NCI-H2227 (cell line): ENCODE results near the gene KRTAP2-3.
"Not testable (repeated sequence)": the region's sequence is repeated elsewhere in the genome, so short reads cannot be mapped to it uniquely, and the experiment has no call there.

Experiments
- DNase-seq: peaks from one replicate; lab custom pipeline; 2025; ENCODE audit not compliant: unreplicated experiment; lab: John Stamatoyannopoulos, UW

The KRTAP2-3 gene

DNA sequence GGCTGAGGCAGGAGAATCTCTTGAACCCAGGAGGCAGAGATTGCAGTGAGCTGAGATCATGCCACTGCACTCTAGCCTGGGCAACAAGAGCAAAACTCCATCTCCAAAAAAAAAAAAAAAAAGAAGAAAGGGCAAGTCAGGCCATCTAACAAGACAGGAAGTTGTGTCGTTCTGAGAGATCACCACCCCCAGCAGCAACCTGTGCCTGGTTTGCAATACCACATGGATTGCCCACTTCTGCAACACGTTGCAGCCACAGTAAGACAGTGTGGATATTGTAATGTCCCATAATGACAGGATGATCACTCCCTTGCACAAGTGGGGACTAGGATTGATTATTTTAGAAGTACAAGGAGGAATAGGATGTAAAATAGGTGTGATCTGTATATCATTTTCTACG, 9.1 kb upstream of the KRTAP2-3 start:
- no peak for DNase-seq

- no peak for DNase-seq
Measured at GRCh38 chr17:41067281-41067680, 7.4 kb upstream of the KRTAP2-3 start.

DNA sequence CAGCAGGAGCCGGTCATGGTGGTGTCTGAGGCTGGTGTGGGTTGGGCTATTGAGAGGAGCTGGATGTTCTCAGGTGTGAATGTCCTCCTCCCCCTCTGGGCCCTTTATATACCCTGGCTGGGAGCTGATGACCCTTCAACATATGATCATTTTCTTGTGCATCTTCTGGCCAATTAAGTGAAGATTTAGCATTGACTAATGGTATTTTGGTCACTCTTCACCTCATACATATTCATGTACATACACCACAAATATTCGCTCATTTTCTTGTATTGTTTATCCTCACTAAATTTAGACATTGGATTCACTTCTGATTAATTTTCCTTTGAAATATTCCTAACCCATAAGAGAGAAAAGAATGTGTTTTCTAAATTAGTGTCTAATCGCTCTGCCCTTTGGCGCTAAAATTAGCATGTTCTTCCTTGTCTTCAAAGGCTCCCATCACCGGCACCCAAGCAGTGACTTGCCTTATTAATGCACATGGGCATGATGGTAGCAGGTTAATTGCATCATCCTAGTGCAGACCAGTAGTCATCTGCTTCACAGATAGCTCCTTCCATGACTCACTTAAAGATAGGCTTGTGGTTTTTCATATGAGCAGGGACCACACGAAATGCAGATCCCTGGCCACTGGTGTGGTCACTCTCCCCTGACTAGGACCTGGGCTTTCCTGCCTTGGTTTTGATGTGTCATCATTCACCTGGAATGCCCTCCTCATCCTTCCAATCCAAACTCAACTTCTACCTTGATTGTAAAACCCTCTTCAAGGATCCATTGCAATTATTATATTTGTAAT, 6.1 kb upstream of the KRTAP2-3 start, which contains the start of gene KRTAP2-4:
Gene KRTAP2-4, minus strand, starts transcription at position 51 of the 796 bp plus-strand sequence. Its CDS starts 34 bp downstream, at position 17.
- DNase-seq: no peak

DNA sequence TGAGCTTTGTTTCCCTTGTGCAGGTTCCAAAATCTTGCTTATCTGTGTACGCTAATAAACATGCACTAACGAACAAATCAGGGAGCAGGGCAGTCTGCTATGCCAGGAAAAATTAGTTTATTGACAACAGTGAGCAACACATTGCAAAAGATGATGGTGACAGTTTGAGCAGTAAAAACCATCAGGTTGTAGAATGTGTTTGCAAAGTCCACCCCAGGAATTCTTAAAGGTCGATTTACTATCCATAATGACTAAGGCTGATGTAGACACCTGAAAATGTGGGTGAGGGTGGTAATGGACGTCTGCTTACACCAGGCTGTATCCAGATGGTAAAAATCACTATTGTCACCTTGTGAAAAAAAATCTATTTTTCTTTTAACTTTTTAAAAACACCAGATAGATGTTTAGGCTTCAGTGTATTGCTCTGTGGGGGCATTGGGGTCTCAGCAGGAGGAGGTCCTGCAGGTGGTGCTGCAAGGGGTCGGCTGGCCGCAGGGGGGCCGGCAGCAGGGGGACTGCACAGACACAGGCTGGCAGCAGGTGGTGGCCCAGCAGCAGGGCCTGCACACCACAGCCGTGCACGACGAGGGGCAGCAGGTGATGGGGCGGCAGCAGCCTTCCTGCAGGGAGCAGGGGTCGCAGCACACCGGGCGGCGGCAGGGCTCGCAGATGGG, 5.2 kb upstream of the KRTAP2-3 start:
- DNase-seq: not testable (repeated sequence)

DNA sequence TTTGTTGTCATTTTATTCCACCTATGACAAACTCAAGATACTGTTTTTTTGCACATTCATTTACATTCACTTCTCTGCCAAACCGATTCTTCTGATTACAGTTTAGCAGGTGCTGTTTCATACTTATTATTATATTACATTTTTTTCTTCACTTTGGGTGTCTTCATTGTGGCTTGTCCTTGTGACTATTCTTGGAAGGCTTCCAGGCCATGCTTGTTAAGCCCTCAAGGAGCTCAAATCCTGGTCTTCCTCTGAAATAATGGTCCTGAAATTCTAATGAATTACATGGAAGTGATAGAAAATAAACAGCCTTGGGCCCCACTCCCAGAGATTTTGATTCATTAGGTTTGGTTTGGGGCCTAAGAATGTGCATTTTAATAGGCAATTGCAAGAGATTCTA, 4.4 kb upstream of the KRTAP2-3 start:
- no peak for DNase-seq

GRCh38 chr17:41063449-41063848, 3.5 kb upstream of the KRTAP2-3 start:
- DNase-seq: no peak

DNA sequence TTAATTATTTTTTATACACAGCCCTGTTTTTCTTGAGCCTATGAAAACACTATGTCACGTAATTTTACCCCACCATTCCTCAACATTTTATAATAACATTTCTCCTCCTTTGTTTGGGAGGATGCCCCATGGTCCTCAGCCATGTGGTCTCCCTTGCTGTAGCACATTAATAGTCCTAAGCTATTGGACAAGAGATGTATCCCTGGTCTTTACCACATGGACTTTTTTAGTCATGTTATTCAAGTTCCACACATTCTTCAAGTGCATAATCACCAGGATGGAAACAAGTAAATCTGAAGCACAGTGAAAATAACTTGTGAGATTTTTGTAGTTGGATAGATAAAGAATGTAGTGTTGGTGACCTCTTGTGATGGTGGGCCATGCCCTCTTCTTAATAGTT, 2.0 kb upstream of the KRTAP2-3 start:
- DNase-seq: no peak

GRCh38 chr17:41059276-41060051, 450 bp downstream of the KRTAP2-3 start:
- not testable (repeated sequence) for DNase-seq

DNA sequence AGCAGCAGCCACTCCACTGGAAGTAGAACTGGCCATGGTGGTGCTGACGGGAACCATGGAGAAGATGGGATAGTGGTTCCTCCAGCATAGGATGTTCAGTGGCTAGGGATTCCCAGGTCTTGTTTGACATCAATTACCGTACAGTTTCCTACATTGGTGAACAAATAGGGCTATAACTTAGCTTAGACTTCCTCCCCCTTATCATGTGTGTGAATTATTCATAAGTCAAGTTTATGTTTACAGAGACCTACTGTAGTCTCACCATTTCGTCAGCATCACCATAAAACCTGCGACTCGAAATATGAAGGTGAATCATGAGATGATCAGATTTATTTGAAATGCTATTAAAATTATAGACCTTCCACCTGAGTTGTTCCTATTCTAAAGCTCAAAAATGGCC, 1.2 kb downstream of the KRTAP2-3 start:
- DNase-seq: no peak

DNA sequence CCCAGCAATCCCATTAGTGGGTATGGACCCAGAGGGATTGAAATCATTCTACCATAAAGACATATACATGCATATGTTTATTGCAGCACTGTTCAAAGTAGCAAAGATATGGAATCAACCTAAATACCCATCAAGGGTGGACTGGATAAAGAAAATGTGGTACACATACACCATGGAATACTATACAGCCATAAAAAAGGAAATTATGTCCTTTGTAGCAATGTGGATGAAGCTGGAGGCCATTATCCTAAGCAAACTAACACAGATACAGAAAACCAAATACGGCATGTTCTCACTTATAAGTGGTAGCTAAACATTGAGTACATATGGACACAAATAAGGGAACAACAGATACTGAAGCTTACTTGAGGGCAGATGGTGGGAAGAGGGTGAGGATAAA, 2.4 kb downstream of the KRTAP2-3 start:
- DNase-seq: no peak

DNA sequence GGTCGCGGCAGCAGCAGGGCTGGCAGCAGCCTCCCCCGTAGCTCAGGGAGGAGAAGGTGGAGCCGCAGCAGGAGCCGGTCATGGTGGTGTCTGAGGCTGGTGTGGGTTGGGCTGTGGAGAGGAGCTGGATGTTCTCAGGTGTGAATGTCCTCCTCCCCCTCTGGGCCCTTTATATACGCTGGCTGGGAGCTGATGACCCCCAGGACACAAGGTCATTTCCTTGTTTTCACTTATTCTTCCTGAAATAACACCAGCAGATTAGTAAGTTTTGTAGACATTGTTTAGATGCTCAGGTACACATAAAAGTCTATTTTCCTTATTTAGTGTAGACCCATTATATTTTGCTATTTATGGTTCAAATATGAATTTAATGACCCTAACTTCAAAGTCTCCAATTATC, 4.8 kb downstream of the KRTAP2-3 start, which contains the start of gene KRTAP2-2:
Gene KRTAP2-2, minus strand, starts transcription at position 101 of the 400 bp plus-strand sequence. Its CDS starts 19 bp downstream, at position 82.
- DNase-seq: not testable (repeated sequence)

GRCh38 chr17:41054556-41054955, 5.4 kb downstream of the KRTAP2-3 start:
- DNase-seq: not testable (repeated sequence)

DNA sequence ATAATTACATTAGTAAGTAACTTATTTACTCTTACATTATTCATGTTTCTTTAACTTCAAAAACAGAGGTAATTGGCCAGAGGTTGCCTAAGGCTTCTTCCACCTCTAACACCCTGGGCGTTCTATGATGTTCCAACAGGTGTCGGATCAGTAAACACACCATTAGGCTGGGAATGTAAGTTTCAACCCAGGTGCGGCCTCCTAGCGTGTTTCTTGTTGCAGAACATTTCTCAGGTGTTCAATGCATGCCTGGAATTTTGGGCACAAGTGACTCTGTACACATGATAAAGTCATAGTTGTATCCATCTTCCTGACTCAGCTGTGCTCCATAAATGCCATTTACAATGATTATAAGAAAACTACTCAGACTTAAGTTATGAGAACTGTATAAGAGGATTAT, 5.9 kb downstream of the KRTAP2-3 start:
- DNase-seq: no peak

DNA sequence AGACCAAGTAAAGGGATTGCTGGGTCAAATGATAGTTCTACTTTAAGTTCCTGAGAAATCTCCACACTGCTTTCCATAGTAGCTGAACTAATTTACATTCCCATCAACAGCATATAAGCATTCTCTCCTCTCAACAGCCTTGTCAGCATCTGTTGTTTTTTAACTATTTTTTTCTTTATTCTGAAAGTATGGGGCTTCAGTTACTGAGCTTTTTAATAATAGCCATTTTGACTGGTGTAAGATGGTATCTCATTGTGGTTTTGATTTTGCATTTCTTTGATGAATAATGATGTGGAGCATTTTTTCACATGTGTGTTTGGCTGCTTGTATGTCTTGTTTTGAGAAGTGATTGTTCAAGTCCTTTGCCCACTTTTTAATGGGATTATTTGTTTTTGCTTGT, 7.3 kb downstream of the KRTAP2-3 start:
- DNase-seq: no peak

DNA sequence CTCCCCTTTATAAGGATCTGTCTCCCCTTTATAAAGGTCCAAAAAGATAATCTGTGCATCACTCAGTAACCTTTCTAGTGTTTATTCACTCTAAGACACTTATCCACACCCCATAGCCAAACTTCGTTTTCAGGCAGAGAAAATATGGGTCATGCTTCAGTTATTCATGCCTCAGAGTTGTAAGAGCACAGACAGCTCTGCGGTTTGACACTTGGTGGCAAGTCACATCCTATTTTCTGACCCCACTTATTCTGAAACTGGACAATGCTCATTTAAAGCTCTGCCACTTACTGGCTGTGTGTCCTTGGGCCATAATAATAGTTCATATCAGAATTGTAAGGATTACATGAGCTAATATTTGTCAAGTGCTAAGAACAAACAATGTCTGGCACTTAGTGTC, 10.8 kb downstream of the KRTAP2-3 start:
- DNase-seq: no peak

- no peak for DNase-seq
Measured at GRCh38 chr17:41048441-41048840, 11.5 kb downstream of the KRTAP2-3 start.

DNA sequence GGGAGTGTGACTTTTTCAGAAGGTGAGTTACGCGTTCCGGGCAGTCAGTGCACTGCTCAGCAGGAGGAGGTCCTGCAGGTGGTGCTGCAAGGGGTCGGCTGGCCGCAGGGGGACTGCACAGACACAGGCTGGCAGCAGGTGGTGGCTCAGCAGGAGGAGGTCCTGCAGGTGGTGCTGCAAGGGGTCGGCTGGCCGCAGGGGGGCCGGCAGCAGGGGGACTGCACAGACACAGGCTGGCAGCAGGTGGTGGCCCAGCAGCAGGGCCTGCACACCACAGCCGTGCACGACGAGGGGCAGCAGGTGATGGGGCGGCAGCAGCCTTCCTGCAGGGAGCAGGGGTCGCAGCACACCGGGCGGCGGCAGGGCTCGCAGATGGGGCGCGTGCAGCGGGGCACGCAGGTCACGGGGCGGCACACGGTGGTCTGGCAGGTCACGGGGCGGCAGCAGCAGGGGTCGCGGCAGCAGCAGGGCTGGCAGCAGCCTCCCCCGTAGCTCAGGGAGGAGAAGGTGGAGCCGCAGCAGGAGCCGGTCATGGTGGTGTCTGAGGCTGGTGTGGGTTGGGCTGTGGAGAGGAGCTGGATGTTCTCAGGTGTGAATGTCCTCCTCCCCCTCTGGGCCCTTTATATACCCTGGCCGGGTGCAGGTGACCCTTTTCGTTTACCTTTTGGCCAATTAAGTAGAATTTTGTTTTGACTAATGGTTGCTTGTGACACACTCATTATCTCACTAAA, 13.0 kb downstream of the KRTAP2-3 start, which contains the start of gene KRTAP2-1:
Gene KRTAP2-1, minus strand, starts transcription at position 582 of the 731 bp plus-strand sequence. Its CDS starts 49 bp downstream, at position 533.
- not testable (repeated sequence) for DNase-seq

GRCh38 chr17:41042953-41043352, 17.0 kb downstream of the KRTAP2-3 start:
- DNase-seq: no peak

- not testable (repeated sequence) for DNase-seq
Measured at GRCh38 chr17:41040783-41041571, 18.9 kb downstream of the KRTAP2-3 start, which contains the start of gene KRTAP1-1. Gene KRTAP1-1, minus strand, starts transcription at chr17:41041450. Its CDS starts 53 bp downstream, at chr17:41041397.
